Fibroblast of villous mesenchyme (primary cell): ENCODE measurements around the gene MELK. TPM values are rescaled to one million over a fixed set of nuclear protein-coding genes. Genes with fewer than 3 reads are reported as not detected.
"Not testable (repeated sequence)": the region's sequence is repeated elsewhere in the genome, so short reads cannot be mapped to it uniquely, and the experiment has no call there.

Experiments
- DNase-seq: peaks from one replicate; pipeline ENCODE4 v3.0.0-alpha.2; 2010; ENCODE audit warnings: low read depth
- H3K4me3 ChIP-seq: 2 replicates; pipeline ENCODE4 v1.5.1; 2011; ENCODE audit warnings: low read depth, mild to moderate bottlenecking, low read length
- total RNA-seq: library from RNA; depleted of rRNA; stranded (reverse); fragments of >200 nt; gene quantifications from 2 replicates; pipeline ENCODE4 v1.2.3, GENCODE V29; 2012
- TF ChIP-seq, protein P1 (sequence below): IDR thresholded peaks from 2 replicates; pipeline ENCODE4 v1.5.1; 2012; ENCODE audit warnings: low read depth, mild to moderate bottlenecking, low read length; ENCODE audit not compliant: insufficient read depth

The MELK gene
- total RNA-seq, 1 donor = 34.5 TPM

DNA sequence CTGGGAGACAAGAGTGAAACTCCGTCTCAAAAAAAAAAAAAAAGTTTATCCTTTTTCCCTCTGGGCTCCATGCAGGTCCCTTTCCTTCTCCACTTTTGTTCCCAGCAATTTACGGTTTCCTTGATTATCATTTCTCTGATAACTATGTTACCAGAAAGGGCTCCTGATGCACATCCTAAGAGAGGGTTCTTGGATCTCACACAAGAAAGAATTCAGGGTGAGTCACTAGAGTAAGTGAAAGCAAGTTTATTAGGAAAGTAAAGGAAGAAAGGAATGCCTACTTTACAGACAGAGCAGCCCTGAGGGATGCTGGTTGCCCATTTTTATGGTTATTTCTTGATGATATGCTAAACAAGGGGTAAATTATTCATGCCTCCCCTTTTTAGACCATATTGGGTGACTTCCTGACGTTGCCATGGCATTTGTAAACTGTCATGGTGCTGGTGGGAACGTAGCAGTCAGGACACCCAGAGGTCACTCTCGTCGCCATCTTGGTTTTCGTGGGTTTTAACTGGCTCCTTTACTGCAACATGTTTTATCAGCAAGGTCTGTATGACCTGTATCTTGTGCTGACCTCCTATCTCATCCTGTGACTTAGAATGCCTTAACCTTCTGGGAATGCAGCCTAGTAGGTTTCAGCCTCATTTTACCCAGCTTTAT, 13.5 kb upstream of the MELK start:
- TF ChIP-seq, protein P1, sequence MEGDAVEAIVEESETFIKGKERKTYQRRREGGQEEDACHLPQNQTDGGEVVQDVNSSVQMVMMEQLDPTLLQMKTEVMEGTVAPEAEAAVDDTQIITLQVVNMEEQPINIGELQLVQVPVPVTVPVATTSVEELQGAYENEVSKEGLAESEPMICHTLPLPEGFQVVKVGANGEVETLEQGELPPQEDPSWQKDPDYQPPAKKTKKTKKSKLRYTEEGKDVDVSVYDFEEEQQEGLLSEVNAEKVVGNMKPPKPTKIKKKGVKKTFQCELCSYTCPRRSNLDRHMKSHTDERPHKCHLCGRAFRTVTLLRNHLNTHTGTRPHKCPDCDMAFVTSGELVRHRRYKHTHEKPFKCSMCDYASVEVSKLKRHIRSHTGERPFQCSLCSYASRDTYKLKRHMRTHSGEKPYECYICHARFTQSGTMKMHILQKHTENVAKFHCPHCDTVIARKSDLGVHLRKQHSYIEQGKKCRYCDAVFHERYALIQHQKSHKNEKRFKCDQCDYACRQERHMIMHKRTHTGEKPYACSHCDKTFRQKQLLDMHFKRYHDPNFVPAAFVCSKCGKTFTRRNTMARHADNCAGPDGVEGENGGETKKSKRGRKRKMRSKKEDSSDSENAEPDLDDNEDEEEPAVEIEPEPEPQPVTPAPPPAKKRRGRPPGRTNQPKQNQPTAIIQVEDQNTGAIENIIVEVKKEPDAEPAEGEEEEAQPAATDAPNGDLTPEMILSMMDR = no peak
- H3K4me3 ChIP-seq = no peak overlapping the region
- peak; percentile 71 for DNase-seq

GRCh38 chr9:36560771-36561170, 11.9 kb upstream of the MELK start:
- H3K4me3 ChIP-seq = no peak overlapping the region
- peak; percentile 38 for DNase-seq
- TF ChIP-seq, protein P1 = no peak

DNA sequence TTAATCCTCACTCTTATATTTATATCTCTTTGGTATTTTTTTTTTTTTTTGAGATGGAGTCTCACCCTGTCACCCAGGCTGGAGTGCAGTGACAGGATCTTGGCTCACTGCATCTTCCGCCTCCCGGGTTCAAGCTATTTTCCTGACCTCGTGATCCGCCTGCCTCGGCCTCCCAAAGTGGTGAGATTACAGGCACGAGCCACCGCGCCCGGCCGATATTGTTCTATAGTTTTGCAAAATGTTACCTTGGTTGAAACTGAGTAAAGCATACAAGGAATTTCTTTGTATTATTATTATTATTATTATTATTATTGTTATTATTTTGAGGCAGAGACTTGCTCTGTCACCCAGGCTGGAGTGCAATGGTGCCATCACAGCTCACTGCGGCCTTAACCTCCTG, 9.9 kb upstream of the MELK start:
- DNase-seq, H3K4me3 ChIP-seq: not testable (repeated sequence)

- TF ChIP-seq, protein P1 = no peak
- H3K4me3 ChIP-seq = no peak overlapping the region
- DNase-seq = peak; percentile 37
These were observed 5.9 kb upstream of the MELK start for GRCh38 chr9:36566813-36567221.

GRCh38 chr9:36568681-36569080, 4.0 kb upstream of the MELK start:
- not testable (repeated sequence) for DNase-seq

GRCh38 chr9:36571333-36571732, 1.4 kb upstream of the MELK start:
- DNase-seq = no peak
- TF ChIP-seq, protein P1 = no peak
- H3K4me3 ChIP-seq = no peak overlapping the region

More at GRCh38 chr9:36568681-36569080, 4.0 kb upstream of the MELK start:
- not testable (repeated sequence) for H3K4me3 ChIP-seq

DNA sequence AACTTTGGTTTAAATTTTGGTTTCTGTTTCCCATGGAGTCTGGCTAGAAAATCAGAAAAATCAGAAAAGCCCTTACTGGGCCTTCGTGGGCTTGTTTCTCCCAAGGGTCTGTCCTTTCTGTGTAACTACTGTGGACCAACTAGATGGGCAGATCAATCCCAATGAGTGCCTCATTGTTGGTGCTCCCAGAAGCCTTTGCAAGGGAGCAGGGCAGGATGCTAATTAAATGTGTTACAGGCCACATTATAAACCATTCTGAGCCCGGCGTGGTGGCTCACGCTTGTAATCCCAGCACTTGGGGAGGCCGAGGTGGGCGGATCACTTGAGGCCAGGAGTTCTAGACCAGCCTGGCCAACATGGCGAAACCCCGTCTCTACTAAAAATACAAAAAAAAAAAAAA, 1.4 kb downstream of the MELK start:
- DNase-seq = peak; percentile 8
- peak overlapping the region; percentile 92 for H3K4me3 ChIP-seq

DNA sequence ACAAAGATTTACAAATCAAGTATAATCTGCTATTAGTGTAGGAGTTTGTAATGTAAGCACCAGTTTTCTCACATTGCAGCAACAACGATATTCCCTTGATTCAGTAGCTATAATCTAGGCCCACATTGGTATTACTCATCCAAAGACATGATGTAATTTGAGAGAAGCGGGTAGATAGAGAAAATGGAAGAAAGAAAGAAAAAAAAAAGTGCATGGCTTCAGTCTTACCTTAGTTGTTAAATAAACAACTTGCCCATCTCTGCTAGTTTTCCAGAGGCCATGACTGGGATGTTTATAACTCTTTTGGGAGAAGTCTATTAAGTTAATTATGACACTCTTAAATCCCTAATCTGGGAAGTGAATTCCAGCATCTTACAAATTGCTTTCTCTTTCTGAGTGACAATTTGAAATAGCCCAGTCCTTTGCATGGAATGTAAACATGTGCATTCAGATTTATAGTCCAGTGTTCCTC, 2.8 kb downstream of the MELK start:
- H3K4me3 ChIP-seq = peak overlapping the region; percentile 4
- TF ChIP-seq, protein P1 = no peak
- DNase-seq = peak; percentile 85
